Gastrocnemius medialis (tissue), 4 donors: ENCODE data around the gene ATF4.

Source experiments
- POLR2A ChIP-seq, 2 donors: fragments of 450-650 bp; IDR thresholded peaks; one replicate each; pipeline ENCODE4 v1.6.1; 2017; ENCODE audit warnings: antibody characterized with exemption in 2 of 2, mild to moderate bottlenecking in 2 of 2, moderate library complexity in 2 of 2
- TF ChIP-seq, protein P1 (sequence below), 5 experiments: fragments of 450-650 bp in 3 of 5; fragments of 200-600 bp in 2 of 5; sonication (generic) in 2 of 5; IDR thresholded peaks in 4 of 5; conservative IDR thresholded peaks in 1 of 5; 1 replicate in 4 of 5; 2 replicates in 1 of 5; pipeline ENCODE4 v1.5.1; 2016 to 2019; ENCODE audit warnings: antibody characterized with exemption in 5 of 5, mild to moderate bottlenecking in 3 of 5, moderate library complexity in 3 of 5

DNA sequence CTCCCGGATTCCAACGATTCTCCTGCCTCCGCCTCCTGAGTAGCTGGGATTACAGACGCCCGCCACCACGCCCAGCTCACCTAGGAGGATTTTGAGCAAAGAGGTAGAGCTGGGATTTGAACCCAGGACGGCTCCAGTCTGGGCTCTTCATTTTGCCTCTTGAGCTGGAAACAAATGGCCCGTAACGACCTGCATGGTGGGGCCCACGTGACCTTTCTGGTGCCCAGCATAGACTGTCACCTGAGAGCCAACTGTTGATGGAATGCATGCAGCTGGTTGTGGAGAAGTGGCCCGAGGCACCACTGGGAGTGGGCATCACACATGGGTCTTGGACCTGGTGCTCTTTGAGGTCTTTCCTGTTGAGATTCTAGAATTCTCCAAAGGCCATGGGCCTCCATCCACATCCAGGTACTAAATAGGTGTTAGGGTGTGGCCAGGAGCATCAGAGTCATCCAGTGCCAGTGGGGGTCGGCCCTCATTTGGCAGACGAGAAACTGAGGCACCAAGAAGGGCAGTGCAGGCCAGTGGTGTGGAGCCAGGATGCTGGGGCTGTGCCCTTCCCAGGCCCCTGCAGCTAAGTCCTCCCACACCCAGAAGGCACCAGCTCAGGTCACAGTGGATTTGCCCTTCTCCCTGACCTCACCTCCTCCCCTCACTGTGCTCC is 3.9 kb downstream of the ATF4 start:
- TF ChIP-seq POLR2A (IDR thresholded peaks at IDR 0.05): no peak
- TF ChIP-seq, protein P1, sequence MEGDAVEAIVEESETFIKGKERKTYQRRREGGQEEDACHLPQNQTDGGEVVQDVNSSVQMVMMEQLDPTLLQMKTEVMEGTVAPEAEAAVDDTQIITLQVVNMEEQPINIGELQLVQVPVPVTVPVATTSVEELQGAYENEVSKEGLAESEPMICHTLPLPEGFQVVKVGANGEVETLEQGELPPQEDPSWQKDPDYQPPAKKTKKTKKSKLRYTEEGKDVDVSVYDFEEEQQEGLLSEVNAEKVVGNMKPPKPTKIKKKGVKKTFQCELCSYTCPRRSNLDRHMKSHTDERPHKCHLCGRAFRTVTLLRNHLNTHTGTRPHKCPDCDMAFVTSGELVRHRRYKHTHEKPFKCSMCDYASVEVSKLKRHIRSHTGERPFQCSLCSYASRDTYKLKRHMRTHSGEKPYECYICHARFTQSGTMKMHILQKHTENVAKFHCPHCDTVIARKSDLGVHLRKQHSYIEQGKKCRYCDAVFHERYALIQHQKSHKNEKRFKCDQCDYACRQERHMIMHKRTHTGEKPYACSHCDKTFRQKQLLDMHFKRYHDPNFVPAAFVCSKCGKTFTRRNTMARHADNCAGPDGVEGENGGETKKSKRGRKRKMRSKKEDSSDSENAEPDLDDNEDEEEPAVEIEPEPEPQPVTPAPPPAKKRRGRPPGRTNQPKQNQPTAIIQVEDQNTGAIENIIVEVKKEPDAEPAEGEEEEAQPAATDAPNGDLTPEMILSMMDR (IDR thresholded peaks at IDR 0.05 in 4 of 5, conservative IDR thresholded peaks at IDR 0.05 in 1 of 5): no peak
